Hematopoietic multipotent progenitor cell treated with erythropoietin and hydrocortisone succinate and interleukin-3 and kit ligand, for 8 days (in vitro differentiated cells): ENCODE data around the gene GIPC1.
"Not testable (repeated sequence)": the region's sequence is repeated elsewhere in the genome, so short reads cannot be mapped to it uniquely, and the experiment has no call there.

Experiments
- DNase-seq: peaks from one replicate; pipeline ENCODE4 v3.0.0-alpha.2; 2015

The GIPC1 gene

GRCh38 chr19:14517840-14518505 is 22.0 kb upstream of the GIPC1 start, which contains the start of gene DNAJB1:
DNAJB1 (minus strand) TSS chr19:14518397; CDS start chr19:14518349, 48 bp downstream.
- DNase-seq: peak; percentile 79

- DNase-seq: no peak
Observed at GRCh38 chr19:14517446-14517839, 21.5 kb upstream of the GIPC1 start.

DNA sequence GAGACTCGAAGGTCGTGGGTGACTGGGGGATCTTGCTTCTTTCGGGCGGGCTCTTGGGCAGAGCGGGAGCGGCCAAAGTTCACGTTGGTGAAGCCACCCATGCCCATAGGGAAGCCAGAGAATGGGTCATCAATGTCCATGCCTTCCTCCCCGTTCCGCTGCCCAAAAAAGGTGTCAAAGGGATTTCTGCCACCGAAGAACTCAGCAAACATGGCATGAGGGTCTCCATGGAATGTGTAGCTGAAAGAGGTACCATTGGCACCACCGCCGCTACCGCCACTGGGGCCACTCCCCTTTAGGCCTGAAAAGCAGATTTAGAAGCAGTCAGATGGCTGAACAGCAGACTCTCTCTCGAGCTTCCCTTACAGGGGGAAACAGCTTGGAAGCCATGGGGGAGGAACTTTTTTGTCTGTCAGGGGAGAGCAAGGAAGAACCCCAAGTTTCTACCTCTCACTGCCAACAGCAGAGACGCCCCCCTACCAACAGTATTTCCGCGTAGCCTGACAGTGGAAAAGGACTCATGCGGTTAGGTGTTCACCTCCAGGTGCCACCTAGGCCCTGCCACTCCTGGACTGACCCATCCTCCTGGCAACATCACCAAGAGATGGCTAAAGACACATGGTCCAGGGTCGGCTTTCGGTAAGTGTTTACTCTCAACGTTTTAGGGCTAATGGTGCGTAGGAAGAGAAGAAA is 21.0 kb upstream of the GIPC1 start:
- DNase-seq: no peak

DNA sequence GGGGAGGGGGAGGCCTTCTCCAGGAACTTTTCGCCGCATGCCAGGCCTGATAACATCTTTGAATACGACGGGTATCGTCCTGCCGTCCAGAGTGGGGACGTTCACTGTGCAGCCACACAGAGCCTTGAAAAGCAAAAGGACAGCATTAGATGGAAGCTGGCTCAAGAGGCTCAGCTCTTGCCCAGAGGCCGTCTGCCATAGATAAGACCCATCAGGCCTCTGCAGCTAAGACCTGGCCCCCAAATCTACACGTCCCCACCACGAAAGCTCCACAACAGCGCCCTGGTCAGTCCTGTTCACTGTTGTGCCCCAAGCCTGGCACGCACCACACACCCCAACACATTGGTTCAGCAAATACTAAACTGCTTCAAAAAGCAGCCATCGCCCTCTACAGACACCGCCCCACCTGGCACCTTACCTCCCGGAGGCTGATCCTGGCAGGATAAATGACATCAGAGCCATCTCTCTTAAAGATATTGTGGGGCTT is 20.2 kb upstream of the GIPC1 start:
- DNase-seq: no peak

- DNase-seq: no peak
Observed at GRCh38 chr19:14515501-14516047, 19.6 kb upstream of the GIPC1 start.

- no peak for DNase-seq
Observed at GRCh38 chr19:14514215-14514863, 18.4 kb upstream of the GIPC1 start.

GRCh38 chr19:14512406-14512961 is 16.6 kb upstream of the GIPC1 start:
- DNase-seq: no peak

GRCh38 chr19:14511229-14511593 is 15.3 kb upstream of the GIPC1 start:
- DNase-seq: no peak

DNA sequence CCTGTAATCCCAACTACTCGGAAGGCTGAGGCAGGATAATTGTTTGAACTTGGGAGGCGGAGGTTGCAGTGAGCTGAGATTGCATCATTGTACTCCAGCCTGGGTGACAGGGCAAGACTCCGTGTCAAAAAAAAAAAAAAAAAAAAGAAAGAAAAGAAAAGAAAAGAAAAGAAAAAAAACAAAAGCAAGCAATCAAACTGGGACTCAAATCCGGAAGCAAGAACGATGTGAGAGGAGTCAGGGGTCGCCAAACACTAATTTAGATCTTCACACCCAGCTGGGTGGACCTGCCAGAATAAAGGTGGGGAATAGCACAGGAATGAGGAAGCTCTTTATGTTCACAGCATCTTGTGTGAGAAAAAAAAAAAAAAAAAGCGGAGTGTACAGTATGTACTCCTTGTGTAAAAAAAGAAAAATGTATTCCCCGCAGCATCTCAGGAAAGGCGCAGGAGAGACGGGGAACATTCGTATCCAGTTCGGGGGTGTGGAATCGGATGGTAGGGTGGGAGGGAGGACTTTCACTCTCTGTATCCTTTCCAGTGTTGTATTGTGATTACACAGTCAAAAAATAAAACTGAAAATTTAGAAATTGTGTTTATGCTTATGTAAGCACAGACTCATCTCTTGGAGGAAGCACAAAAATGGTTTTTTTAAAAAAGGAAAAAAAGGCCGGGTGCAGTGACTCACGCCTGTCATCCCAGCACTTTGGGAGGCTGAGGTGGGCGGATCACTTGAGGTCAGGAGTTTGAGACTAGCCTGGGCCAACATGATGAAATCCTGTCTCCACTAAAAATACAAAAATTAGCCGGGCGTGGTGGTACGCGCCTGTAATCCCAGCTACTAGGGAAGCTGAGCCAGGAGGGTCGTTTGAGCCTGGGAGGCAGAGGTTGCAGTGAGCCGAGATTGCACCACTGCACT is 14.6 kb upstream of the GIPC1 start:
- no peak for DNase-seq

DNA sequence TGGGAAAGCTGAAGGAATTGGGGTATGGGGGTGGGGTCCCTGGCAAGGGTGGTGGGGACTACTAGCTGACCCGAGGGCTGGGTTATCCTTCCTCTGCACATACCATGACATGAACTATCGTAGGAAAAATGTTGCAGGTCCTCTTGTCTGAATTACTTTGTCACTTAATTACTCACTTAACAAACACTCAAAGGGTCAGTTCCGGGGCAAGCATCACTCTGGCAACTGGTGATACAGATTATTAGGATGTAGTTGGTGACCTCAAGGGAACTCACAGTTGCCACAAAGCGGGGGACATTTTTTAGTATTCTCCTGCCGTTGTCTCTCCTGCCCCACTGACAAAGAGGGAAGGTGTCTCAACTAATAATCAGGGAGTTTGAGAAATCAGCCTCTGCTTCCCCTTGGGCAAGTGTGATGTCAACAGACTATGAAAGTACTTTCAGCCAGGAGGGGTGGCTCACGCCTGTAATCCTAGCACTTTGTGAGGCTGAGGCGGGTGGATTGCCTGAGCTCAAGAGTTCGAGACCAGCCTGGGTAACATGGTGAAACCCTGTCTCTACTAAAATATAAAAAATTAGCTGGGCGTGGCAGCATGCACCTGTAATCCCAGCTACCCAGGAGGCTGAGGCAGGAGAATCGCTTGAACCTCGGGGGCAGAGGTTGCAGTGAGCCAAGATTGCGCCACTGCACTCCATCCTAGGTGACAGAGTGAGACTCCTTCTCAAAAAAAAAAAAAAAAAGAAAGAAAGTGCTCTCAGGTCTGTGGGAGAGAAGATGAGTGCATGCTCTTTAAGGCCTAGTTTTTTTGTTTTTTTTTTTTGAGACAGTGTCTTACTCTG is 12.0 kb upstream of the GIPC1 start:
- no peak for DNase-seq

DNA sequence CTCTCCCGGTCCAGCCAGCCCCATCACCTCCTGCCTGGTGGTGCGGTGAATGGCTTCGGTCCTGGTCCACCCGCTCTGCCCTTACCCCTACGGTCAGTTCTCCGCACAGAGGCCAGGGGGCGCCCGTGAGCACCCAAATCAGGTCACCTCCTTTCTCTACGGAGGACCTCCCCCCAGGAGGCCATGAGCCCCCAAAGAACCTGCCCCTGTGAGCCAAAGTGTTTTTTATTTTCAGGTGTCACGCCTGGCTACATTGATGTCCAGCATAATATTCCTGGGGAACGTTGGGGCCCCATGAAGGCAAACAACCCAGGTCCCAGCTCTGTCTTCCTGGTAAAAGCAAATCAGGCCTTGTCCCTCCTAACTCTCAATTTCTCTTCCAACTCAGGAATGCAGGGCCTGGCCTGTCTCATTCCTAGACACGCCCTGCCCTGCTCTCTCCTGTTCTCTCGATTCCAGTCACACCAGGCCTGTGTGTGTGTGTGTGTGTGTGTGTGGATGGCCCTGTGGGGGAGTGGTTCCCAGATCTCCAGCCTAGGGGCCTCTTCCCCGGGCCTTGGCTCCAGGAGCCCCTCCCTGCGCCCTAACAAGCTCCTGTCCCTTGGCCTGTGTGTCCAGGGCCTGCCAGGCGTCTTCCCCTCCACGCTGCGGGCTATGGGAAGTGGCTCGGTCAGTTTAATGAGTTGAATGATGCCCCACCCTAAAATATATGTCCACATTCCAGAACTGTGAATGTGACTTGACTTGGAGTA is 9.7 kb upstream of the GIPC1 start:
- DNase-seq: peak; percentile 70

DNA sequence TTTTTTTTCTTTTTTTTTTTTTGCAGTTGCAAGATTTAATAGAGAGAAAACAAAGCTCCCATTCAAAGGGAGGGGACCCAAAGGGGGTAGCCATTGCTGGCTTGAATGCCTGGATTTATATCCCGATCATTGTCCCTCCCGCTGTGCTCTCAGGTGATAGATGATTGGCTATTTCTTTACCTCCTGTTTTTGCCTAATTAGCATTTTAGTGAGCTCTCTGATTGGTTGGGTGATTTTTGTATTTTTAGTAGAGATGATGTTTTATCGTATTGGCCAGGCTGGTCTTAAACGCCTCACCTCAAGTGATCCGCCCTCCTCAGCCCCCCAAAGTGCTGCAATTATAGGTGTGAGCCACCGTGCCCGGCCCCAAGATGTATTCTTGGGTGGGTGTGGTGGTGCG is 8.6 kb upstream of the GIPC1 start:
- not testable (repeated sequence) for DNase-seq

DNA sequence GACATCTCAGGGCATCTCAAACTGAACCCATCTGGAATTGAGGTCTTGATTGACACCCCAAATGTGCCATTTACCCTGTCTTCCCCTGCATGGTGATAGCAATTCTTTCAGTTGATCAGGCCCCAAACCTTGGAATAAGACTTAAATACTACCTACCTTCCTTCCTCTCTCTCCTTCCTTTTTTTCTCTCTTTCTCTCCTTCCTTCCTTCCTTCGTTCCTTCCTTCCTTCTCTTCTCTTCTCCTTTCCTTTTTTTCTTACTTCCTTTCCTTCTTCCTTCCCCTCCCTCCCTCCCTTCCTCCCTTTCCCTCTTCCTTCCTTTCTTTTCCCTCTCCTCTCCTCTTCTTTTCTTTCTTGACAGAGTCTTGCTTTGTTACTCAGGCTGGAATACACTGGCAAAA is 7.4 kb upstream of the GIPC1 start:
- no peak for DNase-seq

DNA sequence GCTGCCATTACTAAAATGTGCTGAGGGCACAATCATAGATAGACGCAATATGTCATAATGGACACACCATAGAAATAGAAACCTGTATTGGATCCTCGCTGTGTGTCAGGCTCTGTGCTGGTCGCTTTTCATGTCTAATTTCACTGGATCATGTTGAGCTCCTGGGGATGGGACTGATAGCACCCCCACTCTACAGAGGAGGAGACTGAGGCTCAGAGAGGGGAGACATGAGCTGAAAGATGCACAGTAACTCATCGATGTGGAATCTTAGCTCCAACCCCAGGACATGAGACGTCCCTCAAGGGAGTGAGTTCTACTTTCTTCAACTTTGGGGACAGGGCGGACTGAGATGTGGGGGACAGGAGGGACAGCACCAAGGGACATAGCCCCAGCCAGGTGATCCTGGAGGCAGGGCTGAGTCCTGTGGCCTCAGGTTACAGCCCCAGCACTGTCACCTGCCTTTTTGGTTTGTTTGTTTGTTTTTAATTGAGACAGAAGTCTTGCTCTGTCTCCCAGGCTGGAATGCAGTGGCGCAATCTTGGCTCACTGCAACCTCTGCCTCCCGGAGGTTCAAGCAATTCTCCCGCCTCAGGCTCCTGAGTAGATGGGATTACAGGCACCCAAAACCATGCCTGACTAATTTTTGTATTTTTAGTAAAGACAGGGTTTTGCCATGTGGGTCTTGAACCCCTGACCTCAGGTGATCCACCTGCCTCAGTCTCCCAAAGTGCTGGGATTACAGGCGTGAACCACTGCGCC is 6.6 kb upstream of the GIPC1 start:
- no peak for DNase-seq

DNA sequence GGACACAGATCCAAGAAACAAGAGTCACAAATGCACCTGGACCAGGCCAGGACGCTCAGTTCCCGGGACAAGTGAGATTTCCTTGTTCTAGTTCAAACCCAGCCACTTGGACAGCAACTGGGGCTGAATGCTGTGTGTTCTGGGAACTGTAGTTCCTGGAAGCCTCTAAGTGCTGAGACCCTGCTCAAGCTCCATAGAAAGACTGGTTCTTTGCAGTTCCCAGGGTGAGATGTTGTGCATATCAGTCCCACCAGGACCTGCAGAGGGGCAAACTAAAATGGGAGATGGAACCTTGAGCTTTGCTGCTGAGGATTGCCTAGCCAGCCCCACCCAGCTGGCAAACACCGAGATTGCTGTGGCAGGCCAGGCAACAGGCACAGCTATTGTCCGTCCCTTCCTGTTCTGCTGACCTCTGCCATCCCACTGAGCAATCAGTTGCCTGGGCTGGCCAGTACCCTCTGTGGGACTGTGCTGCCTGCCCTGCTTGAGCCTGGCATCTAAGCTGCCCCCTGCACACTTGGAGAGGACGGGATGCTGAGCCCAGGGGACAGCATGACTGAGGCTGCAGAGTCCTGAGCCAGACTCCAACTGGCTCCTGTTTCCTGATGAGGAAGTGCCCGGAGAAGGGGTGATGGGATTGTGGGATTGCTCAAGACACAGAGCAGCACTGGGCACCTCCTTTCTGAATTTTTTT is 1.4 kb upstream of the GIPC1 start:
- DNase-seq: peak; percentile 21

DNA sequence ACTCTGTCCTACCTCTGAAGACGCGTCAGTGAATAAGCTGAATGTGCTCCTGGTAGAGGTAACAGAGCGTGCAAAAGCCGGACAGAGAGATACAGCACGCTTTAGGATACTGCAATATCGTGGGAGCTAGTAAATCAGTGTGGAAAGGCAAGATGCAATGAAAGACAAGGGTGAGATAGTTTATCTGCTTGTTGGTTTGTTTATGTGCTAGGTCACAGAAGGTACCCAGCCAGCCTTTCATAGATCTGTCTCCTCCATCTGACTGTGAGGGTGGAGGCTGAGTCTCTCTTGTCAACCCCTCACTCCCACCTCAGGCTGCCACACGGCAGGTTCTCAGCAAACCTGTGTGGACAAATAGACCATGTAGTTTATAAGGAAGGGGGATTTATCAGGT is 904 bp upstream of the GIPC1 start:
- DNase-seq: no peak

DNA sequence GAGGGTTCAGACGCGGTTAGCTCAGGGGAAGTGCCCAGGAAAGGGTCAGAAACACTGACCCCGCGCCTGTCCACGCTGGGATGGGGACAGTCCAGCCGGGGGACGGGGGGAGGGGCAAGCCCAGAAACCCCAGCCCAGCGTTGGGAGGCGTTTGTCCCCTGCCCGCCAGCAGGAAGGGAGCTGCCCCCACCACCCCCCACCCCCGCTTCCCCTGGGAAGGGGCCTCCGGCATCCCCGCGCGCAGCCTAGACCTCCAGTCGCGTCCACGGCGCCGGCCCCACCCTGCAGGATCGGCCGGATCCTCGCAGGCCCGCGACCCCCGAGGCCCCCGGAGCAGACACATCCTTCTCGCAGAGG is 277 bp downstream of the GIPC1 start:
- no peak for DNase-seq

GRCh38 chr19:14494910-14495671 is 836 bp downstream of the GIPC1 start:
- DNase-seq: no peak

- DNase-seq: no peak
Observed at GRCh38 chr19:14494411-14494810, 1.5 kb downstream of the GIPC1 start.
